A549 (cell line): ENCODE results near the gene ACTN1.

Experiments
- BHLHE40 ChIP-seq: IDR thresholded peaks from 2 replicates; pipeline ENCODE4 v1.6.1; 2012; ENCODE audit warnings: low read depth, low read length, inconsistent platforms
- CTCF ChIP-seq: fragments of >200 bp; sonication (Bioruptor Twin); formaldehyde crosslinking; IDR thresholded peaks from 3 replicates; pipeline ENCODE4 v1.5.1; 2016
- FOXS1 ChIP-seq: fragments of 250-450 bp; sonication (Bioruptor Pico); IDR thresholded peaks from 2 replicates; pipeline ENCODE4 v1.5.0; 2020; ENCODE audit warnings: mild to moderate bottlenecking, moderate library complexity
- JUN ChIP-seq, 2 experiments: fragments of >200 bp; sonication (Bioruptor Twin); formaldehyde crosslinking; IDR thresholded peaks; 2 replicates in 1 of 2; 3 replicates in 1 of 2; pipeline ENCODE4 v1.6.1; 2016 to 2017
- MAX ChIP-seq: IDR thresholded peaks from 2 replicates; pipeline ENCODE4 v1.6.1; 2012
- MYC ChIP-seq: IDR thresholded peaks from 2 replicates; pipeline ENCODE4 v1.6.1; 2012; ENCODE audit warnings: mild to moderate bottlenecking, inconsistent platforms, low read length, improper control_type of control experiment, borderline replicate concordance
- POLR2A ChIP-seq: IDR thresholded peaks from 2 replicates; pipeline ENCODE4 v1.6.1; 2012; ENCODE audit warnings: mild to moderate bottlenecking, low read length
- RAD21 ChIP-seq, 2 experiments: fragments of >200 bp in 1 of 2; sonication (Bioruptor Twin) in 1 of 2; formaldehyde crosslinking in 1 of 2; IDR thresholded peaks in 1 of 2; conservative IDR thresholded peaks in 1 of 2; 2 replicates in 1 of 2; 3 replicates in 1 of 2; pipeline ENCODE4 v1.6.1; 2012 to 2018; ENCODE audit warnings: inconsistent platforms in 1 of 2
- SMC3 ChIP-seq: fragments of >200 bp; sonication (Bioruptor Twin); formaldehyde crosslinking; IDR thresholded peaks from 3 replicates; pipeline ENCODE4 v1.6.1; 2018; ENCODE audit warnings: inconsistent platforms
- ZFP36 ChIP-seq: fragments of 450-650 bp; IDR thresholded peaks from 2 replicates; pipeline ENCODE4 v1.6.1; 2014; ENCODE audit warnings: borderline replicate concordance; ENCODE audit not compliant: partially characterized antibody
- ZNF302 ChIP-seq: fragments of 250-450 bp; sonication (Bioruptor Pico); IDR thresholded peaks from 2 replicates; pipeline ENCODE4 v1.9.0; 2021; ENCODE audit warnings: inconsistent platforms, mild to moderate bottlenecking, moderate library complexity

DNA sequence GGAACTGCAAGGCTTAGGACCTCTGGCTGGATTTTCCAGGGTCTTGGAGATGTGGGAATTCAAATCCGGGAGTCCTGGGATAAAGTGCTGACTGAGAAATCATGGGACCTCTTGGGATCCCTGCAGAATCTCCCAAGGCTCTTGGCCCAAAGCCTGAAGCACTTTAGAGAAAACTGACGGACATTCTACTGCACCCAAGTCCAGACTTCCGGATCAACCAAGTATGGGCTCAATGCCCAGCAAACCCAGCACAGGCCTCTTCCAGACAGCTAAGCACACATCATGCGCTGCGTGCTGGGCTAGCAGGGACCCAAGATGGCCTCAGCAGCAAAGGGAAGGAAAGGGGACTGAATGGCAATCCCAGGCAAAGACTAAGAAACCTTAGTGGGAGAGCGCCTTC is 85.0 kb downstream of the ACTN1 start:
- TF ChIP-seq SMC3 (no peak), ZNF302 (CRISPR knock-in tag) (no peak), FOXS1 (CRISPR knock-in tag) (no peak), MAX (no peak), MYC (no peak), ZFP36 (no peak), BHLHE40 (no peak), CTCF (no peak), POLR2A (no peak), JUN (IDR thresholded peaks at IDR 0.05) (no peak), RAD21 (conservative IDR thresholded peaks at IDR 0.05 in 1 of 2, IDR thresholded peaks at IDR 0.05 in 1 of 2) (no peak)
